ENCODE measurements around the gene TASP1.

- no peak for TF ChIP-seq EZH2phosphoT487 (IDR thresholded peaks at IDR 0.05; ENCODE audit: insufficient read depth, low read depth)
- TF ChIP-seq EZH2 (IDR thresholded peaks at IDR 0.05; ENCODE audit: insufficient read depth, poor library complexity, severe bottlenecking): no peak
Observed at GRCh38 chr20:13395232-13395631, 243.5 kb downstream of the TASP1 start.
